Spleen (tissue), 11 donors: ENCODE data around the gene AMMECR1L. TPM values are rescaled to one million over a fixed set of nuclear protein-coding genes. Genes with fewer than 3 reads are reported as not detected.
A peak's percentile ranks its signal among the peaks of the same experiment; 100 is the strongest.
"Not testable (repeated sequence)": the region's sequence is repeated elsewhere in the genome, so short reads cannot be mapped to it uniquely, and the experiment has no call there.

Source experiments
- DNase-seq: peaks from one replicate; pipeline ENCODE4 v3.0.0-alpha.2; 2020
- H3K27ac ChIP-seq, 8 donors: fragments of 200-600 bp; sonication (generic) in 7 of 8; 1 replicate in 4 of 8; 2 replicates in 4 of 8; pipeline versions ENCODE4 v1.5.0 to v1.8.0; 2016 to 2021; ENCODE audit warnings: inconsistent platforms in 4 of 8, mild to moderate bottlenecking in 4 of 8, moderate library complexity in 1 of 8
- H3K27me3 ChIP-seq, 7 donors: fragments of 200-600 bp; sonication (generic) in 6 of 7; replicated peaks in 1 of 7; 1 replicate in 4 of 7; 2 replicates in 3 of 7; pipeline versions ENCODE4 v1.5.0 to v1.8.0; 2016 to 2021; ENCODE audit warnings: inconsistent platforms in 3 of 7, mild to moderate bottlenecking in 1 of 7
- H3K36me3 ChIP-seq, 6 donors: fragments of 200-600 bp; sonication (generic) in 5 of 6; 1 replicate in 4 of 6; 2 replicates in 2 of 6; pipeline versions ENCODE4 v1.5.0 to v1.8.0; 2016 to 2021; ENCODE audit warnings: inconsistent platforms in 2 of 6
- H3K4me1 ChIP-seq, 6 donors: fragments of 200-600 bp; sonication (generic) in 5 of 6; 1 replicate in 3 of 6; 2 replicates in 3 of 6; pipeline versions ENCODE4 v1.5.0 to v1.8.0; 2016 to 2021; ENCODE audit warnings: inconsistent platforms in 3 of 6
- H3K4me3 ChIP-seq, 8 donors: fragments of 200-600 bp; sonication (generic) in 7 of 8; 1 replicate in 4 of 8; 2 replicates in 4 of 8; pipeline versions ENCODE4 v1.5.0 to v1.8.0; 2016 to 2021; ENCODE audit warnings: inconsistent platforms in 4 of 8, mild to moderate bottlenecking in 4 of 8, moderate library complexity in 2 of 8
- H3K9me3 ChIP-seq, 8 donors: fragments of 200-600 bp; sonication (generic) in 7 of 8; 1 replicate in 4 of 8; 2 replicates in 4 of 8; pipeline versions ENCODE4 v1.5.0 to v1.8.0; 2016 to 2021; ENCODE audit warnings: inconsistent platforms in 4 of 8
- POLR2A ChIP-seq, 3 donors: fragments of 450-650 bp; IDR thresholded peaks; one replicate each; pipeline ENCODE4 v1.5.1; 2017; ENCODE audit warnings: antibody characterized with exemption in 3 of 3, mild to moderate bottlenecking in 1 of 3
- POLR2AphosphoS5 ChIP-seq, 3 donors: sonication (generic); formaldehyde crosslinking; IDR thresholded peaks; one replicate each; pipeline ENCODE4 v1.5.1; 2017; ENCODE audit warnings: antibody characterized with exemption in 3 of 3
- WGBS, 5 donors: extraction: QIAGEN DNeasy Blood & Tissue Kit in 3 of 5; methylation state at CpG; one replicate each; pipeline versions ENCODE4 v1.1.5 to v1.1.7; 2013 to 2018; 5-methylcytosine and 5-hydroxymethylcytosine counted together
- intact Hi-C: fragments of 100-400 bp; cut with DNase I; formaldehyde crosslinking; loops from one replicate; pipeline ENCODE4 v1.15.0; 2023; ENCODE audit warnings: low total_unique reads
- polyA plus RNA-seq, 3 donors: library from polyadenylated mRNA; stranded (reverse); fragments of 200-250 nt; gene quantifications; one replicate each; pipeline ENCODE4 v1.2.1, GENCODE V29; 2013
- total RNA-seq, 7 donors: library from RNA; depleted of rRNA in 3 of 7; stranded (reverse); fragments of >200 nt in 3 of 7; fragmentation: NEBNext Ultra II Directional in 4 of 7; extraction: Animal tissue kit (Norgen Biotek cat#: 25700) in 4 of 7; gene quantifications; one replicate each; pipeline versions ENCODE4 v1.1.0 to v1.2.1, GENCODE V29; 2016 to 2021
- TF ChIP-seq, protein P1 (sequence below), 11 experiments: fragments of 200-600 bp in 7 of 11; fragments of 450-650 bp in 4 of 11; sonication (generic) in 4 of 11; IDR thresholded peaks in 8 of 11; conservative IDR thresholded peaks in 3 of 11; 1 replicate in 7 of 11; 2 replicates in 4 of 11; pipeline versions ENCODE4 v1.4.0 to v1.8.0; 2016 to 2021; ENCODE audit warnings: antibody characterized with exemption in 11 of 11, inconsistent platforms in 4 of 11, mild to moderate bottlenecking in 1 of 11
- donor health status: healthy with polysubstance abuse.
- donor health status: DM: no; HTN: no; CAD: no; lungs with moderate emphysema.
- donor health status: DM: no; HTN: no; CAD: no.
- donor health status: Bipolar disorder and iron deficiency.
- donor health status: healthy.
- donor health status: DM: no; HTN: no; CAD: no.
- donor health status: DM: yes; HTN: yes; CAD: no.

AMMECR1L gene
- total and polyA plus RNA-seq, 10 donors, result 4.8 to 17.2 (median 13.9) TPM

DNA sequence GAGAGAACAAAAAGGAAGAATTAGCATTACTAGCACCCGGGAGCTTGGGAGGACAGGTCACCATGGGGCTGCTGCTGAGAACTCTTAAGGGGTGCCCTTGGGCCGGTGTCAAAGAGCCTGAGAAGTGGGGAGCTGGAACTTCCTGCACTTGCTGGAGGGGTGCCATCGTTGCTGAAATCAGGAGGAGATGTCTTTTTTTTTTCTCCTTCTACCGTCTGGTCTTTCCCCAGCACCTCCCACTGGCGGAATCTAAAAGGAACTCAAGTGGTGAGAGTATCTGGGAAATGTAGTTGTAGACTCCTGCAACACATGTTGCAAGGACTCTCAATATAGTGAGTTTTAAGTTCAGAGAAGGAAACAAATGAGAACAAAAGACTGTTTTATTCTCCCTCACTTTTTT lies 6.1 kb upstream of the AMMECR1L start:
- intact Hi-C loops, result no loop called here
- WGBS, 5 donors, result 21 to 40% (median 27%) methylated on average over 5 of the region's 5 CpGs
- no peaks in the 10 kb centered on the region for H3K36me3 ChIP-seq
- TF ChIP-seq POLR2A (IDR thresholded peaks at IDR 0.05), result no peak
- TF ChIP-seq, protein P1, sequence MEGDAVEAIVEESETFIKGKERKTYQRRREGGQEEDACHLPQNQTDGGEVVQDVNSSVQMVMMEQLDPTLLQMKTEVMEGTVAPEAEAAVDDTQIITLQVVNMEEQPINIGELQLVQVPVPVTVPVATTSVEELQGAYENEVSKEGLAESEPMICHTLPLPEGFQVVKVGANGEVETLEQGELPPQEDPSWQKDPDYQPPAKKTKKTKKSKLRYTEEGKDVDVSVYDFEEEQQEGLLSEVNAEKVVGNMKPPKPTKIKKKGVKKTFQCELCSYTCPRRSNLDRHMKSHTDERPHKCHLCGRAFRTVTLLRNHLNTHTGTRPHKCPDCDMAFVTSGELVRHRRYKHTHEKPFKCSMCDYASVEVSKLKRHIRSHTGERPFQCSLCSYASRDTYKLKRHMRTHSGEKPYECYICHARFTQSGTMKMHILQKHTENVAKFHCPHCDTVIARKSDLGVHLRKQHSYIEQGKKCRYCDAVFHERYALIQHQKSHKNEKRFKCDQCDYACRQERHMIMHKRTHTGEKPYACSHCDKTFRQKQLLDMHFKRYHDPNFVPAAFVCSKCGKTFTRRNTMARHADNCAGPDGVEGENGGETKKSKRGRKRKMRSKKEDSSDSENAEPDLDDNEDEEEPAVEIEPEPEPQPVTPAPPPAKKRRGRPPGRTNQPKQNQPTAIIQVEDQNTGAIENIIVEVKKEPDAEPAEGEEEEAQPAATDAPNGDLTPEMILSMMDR (IDR thresholded peaks at IDR 0.05 in 8 of 11, conservative IDR thresholded peaks at IDR 0.05 in 3 of 11), result no peak
- no peaks in the 10 kb centered on the region for H3K27me3 ChIP-seq
- DNase-seq, result peak; percentile 47
- no peak overlapping the region for H3K27ac ChIP-seq
- peaks cover 6 to 26% (median 14%) of the 10 kb centered on the region in 6 donors for H3K4me1 ChIP-seq
- H3K9me3 ChIP-seq, result no peaks in the 10 kb centered on the region
- no peak overlapping the region for H3K4me3 ChIP-seq

DNA sequence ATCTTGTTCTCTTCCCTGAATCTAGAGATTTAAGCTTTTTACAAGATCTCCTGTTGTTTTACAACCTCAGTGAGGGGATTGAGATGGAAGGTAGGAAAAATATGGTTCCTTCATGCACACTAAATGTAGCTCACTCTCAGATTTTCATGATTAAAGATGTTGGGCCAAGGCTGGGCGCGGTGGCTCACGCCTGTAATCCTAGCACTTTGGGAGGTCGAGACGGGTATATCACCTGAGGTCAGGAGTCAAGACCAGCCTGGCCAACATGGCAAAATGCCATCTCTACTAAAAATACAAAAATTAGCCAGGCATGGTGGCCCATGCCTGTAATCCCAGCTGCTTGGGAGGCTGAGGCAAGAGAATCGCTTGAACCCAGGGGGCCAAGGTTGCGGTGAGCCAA lies 5.0 kb upstream of the AMMECR1L start:
- 88 to 99% (median 95%) methylated on average over 7 of the region's 7 CpGs for WGBS, 5 donors
- DNase-seq, intact Hi-C loops: not testable (repeated sequence)

DNA sequence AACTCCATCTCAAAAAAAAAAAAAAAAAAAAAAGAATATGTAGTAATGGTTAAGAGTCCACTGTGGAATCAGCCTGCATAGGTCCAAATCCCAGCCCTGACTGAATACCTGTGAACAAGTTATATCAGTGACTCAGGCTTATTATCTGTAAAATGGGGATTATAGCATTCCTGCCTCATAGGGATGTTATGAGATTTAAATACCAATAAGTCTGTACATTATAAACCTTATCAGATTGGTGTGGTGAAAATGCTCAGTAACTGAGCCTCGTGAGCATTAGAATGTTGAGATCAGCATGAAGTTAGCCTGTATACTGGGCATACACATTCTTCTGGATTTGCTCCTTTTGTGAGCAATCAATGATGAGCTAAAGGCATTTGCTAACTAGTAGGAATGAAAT lies 3.0 kb upstream of the AMMECR1L start:
- no peak for DNase-seq
- 84 to 95% (median 90%) methylated on average over 1 of the region's 1 CpG for whole genome bisulfite sequencing, 5 donors
- H3K4me1 ChIP-seq, result peaks cover 17 to 40% (median 26%) of the 10 kb centered on the region in 6 donors
- H3K9me3 ChIP-seq, result no peaks in the 10 kb centered on the region
- TF ChIP-seq POLR2AphosphoS5 (IDR thresholded peaks at IDR 0.05), result no peak
- no peak for TF ChIP-seq POLR2A (IDR thresholded peaks at IDR 0.05)
- TF ChIP-seq, protein P1 (IDR thresholded peaks at IDR 0.05 in 8 of 11, conservative IDR thresholded peaks at IDR 0.05 in 3 of 11), result no peak
- no peak overlapping the region for H3K4me3 ChIP-seq
- H3K36me3 ChIP-seq, result peaks cover 0 to 3% (median 0%) of the 10 kb centered on the region in 6 donors
- H3K27ac ChIP-seq, result no peak overlapping the region
- H3K27me3 ChIP-seq, result no peaks in the 10 kb centered on the region
- intact Hi-C loops, result no loop called here

More for the DNA sequence above, 5.0 kb upstream of the AMMECR1L start:
- H3K27ac ChIP-seq, H3K36me3 ChIP-seq, H3K4me3 ChIP-seq, H3K9me3 ChIP-seq, H3K27me3 ChIP-seq: not testable (repeated sequence)
- H3K4me1 ChIP-seq, result peaks cover 6 to 26% (median 14%) of the 10 kb centered on the region in 6 donors

DNA sequence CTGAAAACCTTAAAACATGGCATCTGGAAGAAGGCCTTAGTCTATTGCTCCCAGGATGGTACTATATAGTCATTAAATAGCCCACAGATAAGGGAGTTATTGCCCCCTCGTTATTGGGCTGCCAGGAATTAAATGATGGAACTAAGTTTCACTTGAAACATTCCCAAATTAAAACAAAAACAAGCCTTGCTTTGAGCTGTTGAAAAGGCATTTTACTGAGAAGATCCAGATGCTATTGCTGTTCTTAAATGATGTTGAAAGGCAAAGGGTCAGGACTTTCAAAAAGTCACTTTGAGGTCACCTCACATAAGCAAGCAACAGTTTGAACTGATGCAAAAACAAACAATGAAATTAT lies 2.0 kb upstream of the AMMECR1L start:
- H3K27ac ChIP-seq, result peak overlapping the region in 7 of 8 donors; percentile 10 to 96 (median 92)
- H3K9me3 ChIP-seq, result no peaks in the 10 kb centered on the region
- peaks cover 21 to 50% (median 32%) of the 10 kb centered on the region in 6 donors for H3K4me1 ChIP-seq
- peak overlapping the region in 3 of 8 donors; percentile 58 to 77 (median 67) for H3K4me3 ChIP-seq
- 59 to 75% (median 68%) methylated on average over 1 of the region's 1 CpG for WGBS, 5 donors
- no peaks in the 10 kb centered on the region for H3K27me3 ChIP-seq
- intact Hi-C loops, result no loop called here
- DNase-seq, result no peak
- peaks cover 0 to 13% (median 5%) of the 10 kb centered on the region in 6 donors for H3K36me3 ChIP-seq
- TF ChIP-seq POLR2AphosphoS5 (IDR thresholded peaks at IDR 0.05), result no peak
- TF ChIP-seq POLR2A (IDR thresholded peaks at IDR 0.05), result no peak
- TF ChIP-seq, protein P1 (IDR thresholded peaks at IDR 0.05 in 8 of 11, conservative IDR thresholded peaks at IDR 0.05 in 3 of 11), result no peak
